Right kidney (tissue), 1 donor: ENCODE data around the gene STXBP1.

Experiments used
- DNase-seq: peaks from one replicate; pipeline ENCODE4 v3.0.0-alpha.2; 2016

STXBP1 gene

DNA sequence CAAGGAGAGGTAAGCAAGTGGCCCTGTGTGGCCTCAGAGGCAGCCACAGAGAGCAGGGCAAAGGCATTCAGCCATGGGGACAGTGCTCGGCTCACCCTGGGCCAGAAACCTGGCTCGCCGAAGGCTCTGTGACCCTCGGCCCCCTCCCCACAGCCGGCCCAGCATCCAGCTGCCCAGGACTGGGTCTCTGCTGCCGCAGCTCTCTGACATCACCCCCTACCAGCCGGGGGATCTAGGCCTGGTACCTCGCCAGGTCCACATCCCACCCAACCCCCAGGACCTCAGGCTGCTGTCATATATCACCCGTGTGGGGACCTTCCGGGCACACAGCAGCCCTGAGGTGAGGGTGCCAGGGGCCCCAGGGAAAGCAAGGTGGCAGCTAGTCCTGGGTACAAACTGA lies 100.8 kb downstream of the STXBP1 start:
- no peak for DNase-seq

GRCh38 chr9:127714020-127714750 lies 102.1 kb downstream of the STXBP1 start:
- DNase-seq: no peak

- DNase-seq: no peak
Observed at GRCh38 chr9:127714951-127715469, 102.9 kb downstream of the STXBP1 start.

- DNase-seq: peak; percentile 97
Observed at GRCh38 chr9:127715470-127716337, 103.6 kb downstream of the STXBP1 start, which contains the start of the genes PTRH1 and TTC16. PTRH1 (minus strand) TSS chr9:127715663; CDS start chr9:127715639, 24 bp downstream. TTC16 (plus strand) TSS chr9:127716079; CDS start chr9:127716146, 67 bp downstream.

GRCh38 chr9:127716412-127716811 lies 104.3 kb downstream of the STXBP1 start:
- no peak for DNase-seq

DNA sequence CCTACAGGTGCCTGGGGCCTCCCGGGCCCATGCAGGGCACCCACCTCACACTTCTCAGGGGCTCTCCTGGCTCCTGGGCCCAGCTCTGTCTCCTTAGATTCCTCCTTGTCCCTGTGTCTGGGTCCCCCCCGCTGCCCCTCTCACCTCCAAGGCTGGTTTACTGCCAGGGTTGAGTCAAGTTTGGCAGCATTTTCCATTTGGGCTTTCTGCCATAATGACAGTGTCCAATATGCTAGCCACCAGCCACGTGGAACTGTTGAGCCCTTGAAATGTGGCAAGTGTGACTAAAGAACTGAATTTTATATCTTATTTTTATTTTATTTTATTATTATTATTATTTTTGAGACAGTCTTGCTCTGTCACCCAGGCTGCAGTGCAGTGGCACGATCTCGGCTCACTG lies 105.7 kb downstream of the STXBP1 start:
- DNase-seq: no peak

GRCh38 chr9:127720031-127720864 lies 108.2 kb downstream of the STXBP1 start:
- DNase-seq: no peak

DNA sequence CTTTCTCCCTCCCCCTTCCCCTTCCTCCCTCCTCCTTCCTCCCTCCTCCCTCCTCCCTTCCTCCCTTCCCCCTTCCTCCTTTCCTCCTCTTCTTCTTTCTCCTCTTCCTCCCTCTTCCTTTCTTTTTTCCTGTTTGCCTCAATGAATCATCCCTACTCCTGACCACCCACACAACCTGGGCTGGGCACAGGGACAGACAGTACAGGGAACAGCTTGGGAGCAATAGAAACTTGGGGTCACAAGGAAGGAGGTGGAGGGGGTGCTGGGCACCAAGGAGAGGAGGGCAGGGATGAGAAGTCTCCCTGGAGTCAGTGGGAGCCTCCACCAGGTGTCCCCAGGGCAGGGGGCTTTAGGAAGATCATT lies 108.8 kb downstream of the STXBP1 start:
- no peak for DNase-seq

- DNase-seq: no peak
Observed at GRCh38 chr9:127721391-127721821, 109.3 kb downstream of the STXBP1 start.

DNA sequence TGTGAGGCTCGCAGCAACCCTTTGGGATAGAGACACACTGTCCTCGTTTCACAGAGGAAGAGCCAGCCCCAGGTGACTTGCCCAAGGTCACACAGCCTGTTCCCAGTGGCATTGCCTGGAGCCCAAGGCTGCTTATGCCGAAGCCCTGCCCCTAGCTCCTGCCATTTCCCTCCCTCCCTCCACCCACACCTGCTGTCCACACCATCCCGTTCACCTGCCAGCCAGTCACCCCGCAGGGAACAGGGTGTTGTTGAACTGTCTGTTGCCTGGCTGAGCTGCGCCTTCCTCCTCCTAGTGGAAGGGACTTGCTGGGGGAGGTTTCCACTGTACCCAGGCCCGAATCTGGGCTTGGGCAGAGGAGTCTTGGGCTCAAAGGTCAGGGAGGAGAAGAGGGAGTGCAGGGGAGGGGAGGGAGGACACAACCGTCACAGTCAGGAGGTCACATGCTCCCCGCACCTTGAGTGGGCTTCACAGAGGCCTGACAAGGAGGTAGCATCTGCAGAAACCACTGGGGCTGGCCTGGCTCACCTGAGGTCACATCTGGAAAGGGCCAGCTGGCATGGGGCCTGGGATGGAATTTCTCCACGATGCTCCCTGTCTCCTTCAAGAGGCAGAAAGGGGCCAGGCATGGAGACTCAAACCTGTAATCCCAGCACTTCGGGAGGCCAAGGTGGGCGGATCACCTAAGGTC lies 110.1 kb downstream of the STXBP1 start:
- no peak for DNase-seq

- DNase-seq: no peak
Observed at GRCh38 chr9:127723013-127723412, 110.9 kb downstream of the STXBP1 start.

DNA sequence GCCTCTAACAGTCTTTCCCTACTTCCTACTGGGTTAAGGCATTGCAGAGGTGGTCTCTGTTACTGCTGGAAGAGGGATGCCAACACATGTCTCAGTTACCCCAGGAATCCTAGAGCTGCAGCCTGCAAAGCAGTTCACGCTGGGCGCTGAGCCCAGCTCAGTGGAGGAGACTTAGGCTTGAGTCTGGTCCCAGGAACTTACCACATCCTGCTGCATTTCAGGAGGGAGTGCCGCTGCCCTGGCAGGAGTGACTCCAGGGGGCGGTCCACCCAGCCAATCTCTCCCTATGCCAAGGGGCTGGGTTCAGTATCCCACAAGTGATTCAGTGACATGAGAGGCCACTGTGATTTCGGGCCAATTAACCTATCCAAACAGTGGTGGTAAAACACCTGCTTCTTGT lies 111.4 kb downstream of the STXBP1 start:
- DNase-seq: no peak

DNA sequence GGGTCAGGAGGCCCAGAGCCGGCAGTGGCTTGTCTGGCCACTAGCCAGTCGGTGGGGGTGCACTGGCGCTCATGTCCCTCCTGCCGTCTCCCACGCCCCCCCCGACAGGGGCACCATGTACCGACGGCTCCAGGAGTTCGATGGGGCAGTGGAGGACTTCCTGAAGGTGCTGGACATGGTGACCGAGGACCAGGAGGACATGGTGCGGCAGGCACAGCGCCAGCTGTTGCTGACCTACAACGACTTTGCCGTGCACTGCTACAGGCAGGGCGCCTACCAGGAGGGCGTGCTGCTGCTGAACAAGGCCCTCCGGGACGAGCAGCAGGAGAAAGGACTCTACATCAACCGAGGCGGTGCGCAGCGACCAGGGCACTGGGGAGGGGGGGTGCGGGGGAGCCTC lies 111.9 kb downstream of the STXBP1 start:
- DNase-seq: no peak

- DNase-seq: no peak
Observed at GRCh38 chr9:127726871-127727270, 114.8 kb downstream of the STXBP1 start.

DNA sequence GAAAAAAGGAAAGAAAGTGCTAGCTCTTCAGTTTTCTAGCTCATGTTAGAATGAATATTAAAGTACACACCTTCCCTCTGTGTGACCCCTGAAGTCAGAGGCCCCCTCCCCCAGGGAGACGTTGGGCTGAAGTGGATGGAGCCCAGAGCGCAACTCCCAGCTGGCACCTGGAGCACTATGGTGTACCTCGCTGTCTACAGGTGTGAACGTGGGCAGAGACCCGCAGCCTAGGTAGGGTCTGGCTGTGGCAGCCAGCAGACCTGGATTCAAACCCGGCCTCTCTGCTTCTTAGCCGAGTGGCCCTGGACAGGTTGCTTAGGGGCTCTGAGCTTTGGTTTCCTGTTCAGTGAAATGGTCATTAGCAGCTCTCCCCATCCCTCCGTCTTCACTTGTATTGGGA lies 116.7 kb downstream of the STXBP1 start:
- no peak for DNase-seq

GRCh38 chr9:127729522-127730256 lies 117.6 kb downstream of the STXBP1 start:
- no peak for DNase-seq

GRCh38 chr9:127730262-127730661 lies 118.2 kb downstream of the STXBP1 start:
- DNase-seq: no peak

DNA sequence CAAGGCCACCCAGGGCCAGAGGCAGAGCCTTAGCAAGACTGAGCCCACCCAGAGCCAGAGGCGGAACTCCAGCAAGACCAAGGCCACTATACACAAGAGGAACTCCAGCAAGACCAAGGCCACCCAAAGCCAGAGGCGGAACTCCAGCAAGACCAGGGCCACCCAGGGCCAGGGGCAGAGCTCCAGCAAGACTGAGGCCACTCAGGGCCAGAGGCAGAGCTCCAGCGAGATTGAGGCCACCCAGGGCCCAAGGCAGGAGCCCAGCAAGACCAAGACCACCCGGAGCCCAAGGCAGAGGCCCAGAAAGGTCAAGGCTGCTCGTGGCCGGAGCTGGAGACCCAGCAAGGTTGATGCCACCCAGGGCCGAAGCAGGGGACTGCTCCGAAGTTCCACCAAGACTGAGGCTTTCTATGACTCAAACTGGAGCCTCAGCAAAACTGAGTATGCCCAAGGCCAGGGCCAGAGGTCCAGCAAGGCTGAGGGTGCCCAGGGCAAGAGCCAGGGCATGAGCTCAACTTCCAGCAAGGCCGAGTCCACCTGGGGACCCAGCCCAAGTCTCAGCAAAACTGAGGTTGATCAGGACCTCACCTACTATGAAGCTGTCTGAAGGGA lies 118.8 kb downstream of the STXBP1 start:
- no peak for DNase-seq

DNA sequence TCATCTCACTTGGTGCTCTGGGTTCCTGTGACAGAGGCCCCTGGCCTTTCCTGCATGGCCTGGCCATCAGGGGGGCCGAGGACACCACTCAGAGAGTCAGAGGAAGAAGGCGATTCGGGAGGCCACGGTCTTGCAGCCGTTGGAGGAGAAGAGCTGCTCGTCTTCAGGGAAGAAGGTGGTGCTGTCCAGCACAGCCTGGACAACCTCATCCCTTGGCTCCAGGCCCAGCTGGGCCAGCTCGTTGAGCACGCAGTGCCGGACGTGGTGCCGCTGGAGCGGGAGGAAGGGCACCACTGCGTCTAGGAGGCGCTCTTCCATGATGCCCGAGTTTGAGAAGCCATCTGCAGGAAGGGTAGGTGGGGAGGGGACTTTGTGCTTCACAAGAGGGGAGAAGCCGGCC lies 119.9 kb downstream of the STXBP1 start:
- no peak for DNase-seq

GRCh38 chr9:127732444-127732843 lies 120.4 kb downstream of the STXBP1 start:
- DNase-seq: no peak

DNA sequence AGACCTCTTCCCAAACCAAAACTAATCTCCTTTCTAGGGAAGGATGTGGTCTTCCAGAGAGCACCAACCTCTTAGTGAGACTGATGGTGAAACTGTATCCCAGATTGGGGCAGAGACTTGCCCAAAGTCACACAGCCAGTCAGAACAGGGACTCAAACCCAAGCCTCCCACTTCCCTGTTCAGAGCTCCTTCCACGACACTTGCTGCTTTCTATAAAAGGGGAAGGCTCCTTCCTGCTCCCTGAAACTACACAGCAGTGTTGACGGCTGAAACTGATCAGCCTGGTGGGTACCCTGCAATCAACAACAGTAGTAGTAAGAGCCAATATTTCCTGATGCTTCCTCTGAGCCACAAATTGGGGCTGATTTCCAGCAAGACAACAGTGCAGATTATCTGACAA lies 121.5 kb downstream of the STXBP1 start:
- no peak for DNase-seq
